Mucosa of gallbladder (tissue), 1 donor: Measurements from ENCODE around the gene OMD. TPM values are rescaled to one million over a fixed set of nuclear protein-coding genes. Genes with fewer than 3 reads are reported as not detected.
"Not testable (repeated sequence)": the region's sequence is repeated elsewhere in the genome, so short reads cannot be mapped to it uniquely, and the experiment has no call there.

Experiments
- DNase-seq: peaks from one replicate; pipeline ENCODE4 v3.0.0-alpha.2; 2020; ENCODE audit warnings: low spot score
- total RNA-seq: library from RNA; stranded (reverse); gene quantifications from one replicate; pipeline ENCODE4 v1.2.1, GENCODE V29; 2021
- donor health status: DM: no; HTN: no; CAD: no.

OMD gene
- total RNA-seq, 1 donor from 2014 or later = 4.8 TPM

GRCh38 chr9:92414566-92414965 lies 9.7 kb downstream of the OMD start:
- no peak for DNase-seq

DNA sequence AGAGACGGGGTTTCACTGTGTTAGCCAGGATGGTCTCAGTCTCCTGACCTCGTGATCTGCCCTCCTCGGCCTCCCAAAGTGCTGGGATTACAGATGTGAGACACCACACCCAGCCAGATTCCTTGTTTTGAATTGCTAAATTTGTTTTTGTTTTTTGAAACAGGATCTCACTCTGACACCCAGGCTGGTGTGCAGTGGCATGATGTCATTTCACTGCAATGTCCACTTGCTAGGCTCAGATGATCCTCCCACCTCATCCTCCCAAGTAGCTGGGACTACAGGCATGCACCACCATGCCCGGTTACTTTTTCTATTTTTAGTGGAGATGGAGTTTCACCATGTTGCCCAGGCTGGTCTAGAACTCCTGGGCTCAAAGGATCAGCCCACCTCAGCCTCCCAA lies 13.1 kb downstream of the OMD start:
- DNase-seq = not testable (repeated sequence)

DNA sequence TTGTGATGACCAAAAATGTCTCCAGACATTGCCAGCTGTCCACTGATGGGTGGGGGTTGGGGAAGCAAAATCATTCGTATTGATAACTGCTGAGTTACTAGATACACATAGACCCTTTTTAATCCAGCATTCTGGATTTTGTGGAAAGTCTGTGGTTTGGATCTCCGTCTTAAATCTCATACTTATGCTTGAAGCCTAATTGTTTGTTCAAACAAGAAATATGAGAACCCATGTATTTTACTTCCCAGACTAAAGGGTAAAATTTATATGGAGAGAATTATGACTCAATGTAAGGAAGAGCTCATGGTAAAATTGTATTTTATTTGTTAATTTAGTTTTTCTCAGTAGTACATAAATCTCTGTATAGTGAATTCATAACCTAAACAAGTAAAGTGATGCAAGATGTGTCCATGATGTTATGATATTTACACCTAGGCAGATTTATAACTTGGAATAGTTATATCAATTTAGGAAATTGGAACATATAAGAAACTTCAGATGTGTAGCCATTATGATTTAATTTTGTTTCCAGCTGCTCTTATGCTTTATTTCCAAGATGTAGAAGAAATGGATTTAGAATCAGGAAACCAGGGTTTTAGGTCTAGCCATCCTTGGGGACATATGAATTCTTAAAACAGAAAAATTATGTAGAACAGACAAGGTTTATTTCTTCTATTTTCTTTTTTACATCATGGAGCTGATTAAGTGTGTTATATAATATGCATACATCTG lies 15.4 kb downstream of the OMD start:
- no peak for DNase-seq

DNA sequence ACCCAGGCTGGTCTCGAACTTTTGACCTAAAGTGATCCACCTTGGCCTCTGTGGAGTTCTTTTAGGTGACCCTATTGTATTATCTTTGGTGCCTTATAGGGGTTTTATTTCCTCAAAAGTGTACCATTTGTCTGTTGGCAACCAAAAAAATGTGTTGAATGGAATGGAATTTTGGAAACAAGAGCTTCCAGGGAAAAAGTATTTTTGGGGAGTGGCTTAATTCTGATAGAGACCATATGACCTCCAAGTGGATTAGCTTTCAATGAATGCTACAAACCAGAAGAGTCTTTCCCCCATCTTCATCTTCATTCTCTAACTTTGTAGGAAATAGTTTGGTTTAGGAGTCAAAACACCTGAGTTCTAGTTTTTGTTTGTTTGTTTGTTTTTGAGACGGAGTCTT lies 16.5 kb downstream of the OMD start:
- DNase-seq = no peak

DNA sequence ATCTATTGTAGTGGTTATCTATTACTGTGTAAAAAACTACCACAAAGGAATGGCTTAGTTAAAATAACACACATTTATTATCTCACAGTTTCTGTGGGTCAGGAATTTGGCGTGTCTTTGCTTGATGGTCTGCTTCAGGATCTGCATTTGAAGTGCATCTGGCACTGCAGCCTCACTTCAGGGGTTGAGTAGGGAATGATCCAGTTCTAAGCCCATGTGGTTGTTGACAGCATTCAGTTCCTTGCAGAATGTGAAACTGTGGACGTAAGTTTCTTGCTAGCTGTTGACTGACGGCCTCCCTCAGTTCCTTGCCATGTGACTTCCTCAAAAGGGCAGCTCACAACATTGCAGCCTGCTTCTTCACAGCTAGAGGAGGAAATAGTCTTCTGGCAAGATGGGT lies 17.8 kb downstream of the OMD start:
- DNase-seq = peak; percentile 38

GRCh38 chr9:92405818-92406217 lies 18.5 kb downstream of the OMD start:
- DNase-seq = no peak

GRCh38 chr9:92404042-92404836 lies 20.0 kb downstream of the OMD start, which contains the start of gene OGN:
TSS of gene OGN (minus strand) at chr9:92404578. CDS start at chr9:92403407, 1,171 bp downstream.
- DNase-seq = no peak

GRCh38 chr9:92402826-92403745 lies 21.2 kb downstream of the OMD start:
- DNase-seq = no peak

DNA sequence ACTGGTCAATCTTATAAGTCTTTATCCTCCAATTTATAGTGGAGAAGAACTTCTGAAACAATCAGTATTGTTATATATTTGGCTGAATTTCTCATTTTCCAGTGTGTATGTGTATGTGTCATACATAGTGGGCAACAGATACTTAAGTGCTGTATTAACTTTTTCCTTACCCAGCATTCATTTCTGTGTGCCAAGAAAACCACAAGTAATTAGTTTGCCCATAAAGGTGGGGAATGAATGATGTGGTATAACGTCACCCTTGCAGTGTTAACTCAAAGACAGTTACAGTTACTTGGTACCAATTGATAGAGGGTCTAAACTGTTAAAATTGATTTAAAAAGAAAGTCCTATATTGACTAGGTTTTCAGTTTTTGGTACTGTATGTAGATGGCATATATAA lies 21.9 kb downstream of the OMD start:
- DNase-seq = no peak

GRCh38 chr9:92397853-92398252 lies 26.4 kb downstream of the OMD start:
- DNase-seq = no peak

- DNase-seq = no peak
Measured at GRCh38 chr9:92395617-92396016, 28.7 kb downstream of the OMD start.

DNA sequence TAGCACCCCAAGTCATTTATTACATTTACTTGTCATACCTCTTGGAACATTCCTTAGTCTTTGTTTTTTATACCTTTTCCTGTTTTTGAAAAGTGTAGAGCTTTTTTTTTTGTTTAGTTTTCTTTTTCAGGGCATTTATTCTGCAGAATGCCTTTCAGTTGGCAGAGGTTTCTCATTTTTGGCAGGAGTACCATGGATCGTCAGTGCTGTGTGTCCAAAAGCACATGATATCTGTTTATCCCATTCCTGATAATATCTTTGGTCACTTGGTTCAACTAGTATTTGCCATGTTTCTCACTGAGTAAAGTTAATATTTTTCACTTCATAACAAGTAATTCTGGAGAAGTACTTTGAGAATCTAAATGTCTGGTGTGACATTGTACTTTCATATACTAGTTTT lies 30.6 kb downstream of the OMD start:
- DNase-seq = no peak

GRCh38 chr9:92392690-92393089 lies 31.6 kb downstream of the OMD start:
- DNase-seq = no peak

- no peak for DNase-seq
Measured at GRCh38 chr9:92385953-92386352, 38.3 kb downstream of the OMD start.

GRCh38 chr9:92385477-92385876 lies 38.8 kb downstream of the OMD start:
- no peak for DNase-seq

- no peak for DNase-seq
Measured at GRCh38 chr9:92385001-92385400, 39.3 kb downstream of the OMD start.

DNA sequence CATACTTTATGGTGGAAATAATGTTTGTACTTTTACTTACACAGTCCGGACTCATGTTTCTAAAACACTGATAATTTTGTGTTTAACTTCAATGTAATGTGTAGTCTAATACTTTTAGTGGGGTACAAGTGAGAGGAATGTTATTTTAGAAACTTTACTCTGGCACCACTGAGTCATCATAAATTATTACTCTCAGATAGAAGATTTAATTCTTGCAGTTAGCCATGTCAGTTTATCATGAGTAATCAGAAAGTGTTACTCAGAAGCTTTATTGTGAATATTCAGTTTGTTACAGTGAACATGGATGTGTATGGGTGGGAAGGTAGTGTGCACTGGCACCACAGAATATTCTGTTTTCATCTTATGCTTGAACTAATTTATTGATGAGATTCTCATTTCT lies 39.9 kb downstream of the OMD start:
- DNase-seq = no peak

DNA sequence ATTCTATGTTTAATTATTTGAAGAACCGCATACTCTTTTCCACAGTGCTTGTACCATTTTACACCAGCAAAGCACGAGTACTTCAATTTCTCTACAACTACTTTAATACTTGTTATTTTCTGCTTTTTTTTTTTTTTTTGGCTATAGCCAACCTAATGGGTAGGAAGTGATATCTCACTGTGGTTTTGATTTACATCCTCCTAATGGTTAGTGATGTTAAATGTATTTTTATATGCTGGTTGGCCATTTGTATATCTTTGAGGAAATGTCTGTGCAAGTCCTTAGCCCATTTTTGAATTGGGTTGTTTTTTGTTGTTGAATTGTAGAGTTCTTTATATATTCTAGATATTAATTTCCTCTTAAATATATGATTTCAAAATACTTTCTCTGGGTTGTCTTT lies 42.5 kb downstream of the OMD start:
- DNase-seq = no peak

DNA sequence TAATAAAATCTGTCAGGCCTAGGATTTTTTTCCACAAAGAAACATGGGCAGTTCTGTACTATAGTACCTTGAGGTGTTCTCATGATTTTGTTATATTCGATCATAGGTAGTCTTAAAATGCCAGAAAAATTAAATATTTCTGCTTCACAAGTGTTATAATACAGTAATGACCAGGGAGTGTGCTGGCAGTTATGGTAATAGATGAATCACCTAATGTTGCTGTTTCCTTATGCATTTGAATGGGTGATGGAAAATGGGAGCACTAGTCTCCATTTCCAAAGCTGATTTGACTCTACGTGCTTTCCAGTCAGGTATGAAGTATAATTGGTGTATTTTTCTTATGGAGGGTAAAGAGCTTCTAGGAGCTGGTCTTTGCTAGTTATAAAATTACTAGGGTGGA lies 43.7 kb downstream of the OMD start:
- DNase-seq = no peak

GRCh38 chr9:92378865-92379560 lies 45.3 kb downstream of the OMD start:
- DNase-seq = no peak

DNA sequence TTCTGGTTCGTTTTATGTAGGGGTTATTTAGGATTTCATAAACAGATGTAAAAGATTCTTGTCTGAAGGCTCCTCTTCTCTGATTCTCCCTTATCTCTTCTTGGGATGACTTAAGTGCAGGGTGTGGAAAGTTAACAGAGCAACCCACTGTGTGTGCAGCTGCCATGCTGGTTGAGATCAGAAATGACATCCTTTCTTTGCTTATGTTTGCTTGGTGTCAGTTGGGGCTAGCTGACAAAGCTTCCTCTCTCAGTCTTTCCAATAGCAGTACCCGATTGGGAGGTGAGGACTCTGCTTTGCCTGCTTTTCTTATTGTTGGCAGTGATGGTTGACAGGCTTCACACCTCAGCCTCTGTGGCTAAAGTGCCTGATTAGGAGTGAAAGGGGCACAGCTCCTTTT lies 46.4 kb downstream of the OMD start:
- DNase-seq = no peak

DNA sequence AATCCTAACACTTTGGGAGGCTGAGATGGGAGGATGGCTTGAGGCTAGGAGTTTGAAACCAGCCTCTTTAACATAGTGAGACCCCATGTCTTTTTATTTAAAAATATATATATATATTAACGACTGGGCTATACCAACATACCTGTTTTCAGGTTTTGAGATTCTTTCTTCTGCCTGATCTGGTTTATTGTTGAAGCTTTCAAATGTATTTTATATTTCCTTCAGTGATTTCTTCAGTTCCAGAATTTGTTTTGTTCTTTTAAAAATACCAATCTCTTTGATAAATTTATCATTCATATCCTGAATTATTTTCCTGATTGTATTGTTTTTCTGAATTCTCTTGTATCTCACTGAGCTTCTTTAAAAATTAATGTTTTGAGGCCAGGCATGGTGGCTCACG lies 51.1 kb downstream of the OMD start:
- no peak for DNase-seq
